Body of pancreas (tissue), 4 donors: ENCODE results near the gene GCNT2. TPM values are rescaled to one million over a fixed set of nuclear protein-coding genes. Genes with fewer than 3 reads are reported as not detected.
"Not testable (repeated sequence)": the region's sequence is repeated elsewhere in the genome, so short reads cannot be mapped to it uniquely, and the experiment has no call there.

Experiments
- ATAC-seq: fragments of 150-250 bp; one replicate; pipeline ENCODE4 v1.9.1; 2016
- DNase-seq, 4 donors: peaks; one replicate each; pipeline ENCODE4 v3.0.0-alpha.2; 2019
- H3K27ac ChIP-seq, 4 donors: fragments of 200-600 bp; sonication (generic); 1 replicate in 3 of 4; 2 replicates in 1 of 4; pipeline versions ENCODE4 v1.5.1 to v1.6.1; 2016 to 2019; ENCODE audit warnings: mild to moderate bottlenecking in 1 of 4, mixed read lengths in 1 of 4, moderate library complexity in 1 of 4
- H3K27me3 ChIP-seq, 2 donors: fragments of 200-600 bp; sonication (generic); one replicate each; pipeline ENCODE4 v1.6.0; 2016; ENCODE audit warnings: mild to moderate bottlenecking in 1 of 2
- H3K36me3 ChIP-seq, 2 donors: fragments of 200-600 bp; sonication (generic); replicated peaks in 1 of 2; 2 replicates each; pipeline ENCODE4 v1.5.1; 2016; ENCODE audit warnings: low read depth in 2 of 2; ENCODE audit not compliant: insufficient read depth in 1 of 2
- H3K4me1 ChIP-seq: fragments of 200-600 bp; sonication (generic); one replicate; pipeline ENCODE4 v1.6.0; 2016
- H3K4me3 ChIP-seq, 2 donors: fragments of 200-600 bp; sonication (generic); 1 replicate in 1 of 2; 2 replicates in 1 of 2; pipeline ENCODE4 v1.5.1; 2016 to 2019
- H3K9me3 ChIP-seq, 3 donors: fragments of 200-600 bp; sonication (generic); 1 replicate in 2 of 3; 2 replicates in 1 of 3; pipeline ENCODE4 v1.5.1; 2016
- POLR2A ChIP-seq, 3 donors: fragments of 450-650 bp; IDR thresholded peaks; one replicate each; pipeline ENCODE4 v1.6.1; 2016; ENCODE audit warnings: antibody characterized with exemption in 3 of 3, mild to moderate bottlenecking in 2 of 3
- WGBS, 2 donors: methylation state at CpG; one replicate each; pipeline ENCODE4 v1.1.5; 2017; 5-methylcytosine and 5-hydroxymethylcytosine counted together
- intact Hi-C: fragments of 100-400 bp; cut with DNase I; formaldehyde crosslinking; loops from one replicate; pipeline ENCODE4 v1.15.1; 2023
- total RNA-seq, 2 donors: library from RNA; depleted of rRNA; stranded (reverse); fragments of >200 nt; gene quantifications; one replicate each; pipeline ENCODE4 v1.1.0, GENCODE V29; 2016
- TF ChIP-seq, protein P1 (sequence below), 7 experiments: fragments of 450-650 bp in 4 of 7; fragments of 200-600 bp in 3 of 7; sonication (generic) in 3 of 7; IDR thresholded peaks; one replicate each; pipeline ENCODE4 v1.5.1; 2016 to 2019; ENCODE audit warnings: antibody characterized with exemption in 7 of 7

GCNT2 gene
- total RNA-seq, 2 donors from 2014 or later = 4.4 to 7.6 TPM

DNA sequence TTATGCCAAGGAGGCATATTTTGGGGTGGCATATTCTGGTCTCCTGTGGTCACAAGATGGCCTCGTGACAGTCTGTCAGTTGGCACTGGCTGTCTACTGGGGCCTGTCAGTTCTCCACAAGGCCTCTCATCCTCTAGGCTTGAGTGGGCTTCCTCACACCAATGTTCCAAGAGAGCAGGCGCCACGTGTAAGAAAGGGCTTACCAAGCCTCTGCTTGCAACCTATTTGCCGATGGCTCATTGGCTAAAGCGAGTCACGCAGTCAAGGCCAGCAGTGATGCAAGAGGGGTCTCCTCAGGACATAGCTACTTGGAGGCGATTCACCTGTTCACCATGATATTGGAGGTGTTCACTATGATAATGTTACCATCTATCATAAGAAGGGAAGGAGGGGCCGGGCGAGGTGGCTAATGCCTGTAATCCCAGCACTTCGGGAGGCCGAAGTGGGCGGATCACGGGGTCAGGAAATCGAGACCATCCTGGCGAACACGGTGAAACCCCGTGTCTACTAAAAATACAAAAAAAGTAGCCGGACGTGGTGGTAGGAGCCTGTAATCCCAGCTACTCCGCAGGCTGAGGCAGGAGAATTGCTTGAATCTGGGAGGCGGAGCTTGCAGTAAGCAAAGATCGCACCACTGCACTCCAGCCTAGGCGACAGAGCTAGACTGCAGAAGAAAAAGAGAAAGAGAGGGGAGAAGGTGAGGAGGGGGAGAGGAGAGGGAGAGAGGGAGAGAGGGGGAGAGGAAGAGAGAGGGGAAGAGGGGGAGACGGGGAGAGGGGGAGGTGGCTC lies 138.0 kb downstream of the GCNT2 start:
- intact Hi-C loops = no loop called here
- 75 to 83% methylated on average over 24 of the region's 24 CpGs for WGBS, 2 donors
- Histone ChIP-seq H3K36me3 (no peaks in the 10 kb centered on the region), H3K27ac (no peak overlapping the region), H3K4me3 (no peak overlapping the region), H3K9me3 (no peaks in the 10 kb centered on the region), H3K4me1 (no peaks in the 10 kb centered on the region), H3K27me3 (no peaks in the 10 kb centered on the region)
- DNase-seq (no peak), ATAC-seq (peak; percentile 21)
- TF ChIP-seq, protein P1, sequence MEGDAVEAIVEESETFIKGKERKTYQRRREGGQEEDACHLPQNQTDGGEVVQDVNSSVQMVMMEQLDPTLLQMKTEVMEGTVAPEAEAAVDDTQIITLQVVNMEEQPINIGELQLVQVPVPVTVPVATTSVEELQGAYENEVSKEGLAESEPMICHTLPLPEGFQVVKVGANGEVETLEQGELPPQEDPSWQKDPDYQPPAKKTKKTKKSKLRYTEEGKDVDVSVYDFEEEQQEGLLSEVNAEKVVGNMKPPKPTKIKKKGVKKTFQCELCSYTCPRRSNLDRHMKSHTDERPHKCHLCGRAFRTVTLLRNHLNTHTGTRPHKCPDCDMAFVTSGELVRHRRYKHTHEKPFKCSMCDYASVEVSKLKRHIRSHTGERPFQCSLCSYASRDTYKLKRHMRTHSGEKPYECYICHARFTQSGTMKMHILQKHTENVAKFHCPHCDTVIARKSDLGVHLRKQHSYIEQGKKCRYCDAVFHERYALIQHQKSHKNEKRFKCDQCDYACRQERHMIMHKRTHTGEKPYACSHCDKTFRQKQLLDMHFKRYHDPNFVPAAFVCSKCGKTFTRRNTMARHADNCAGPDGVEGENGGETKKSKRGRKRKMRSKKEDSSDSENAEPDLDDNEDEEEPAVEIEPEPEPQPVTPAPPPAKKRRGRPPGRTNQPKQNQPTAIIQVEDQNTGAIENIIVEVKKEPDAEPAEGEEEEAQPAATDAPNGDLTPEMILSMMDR (IDR thresholded peaks at IDR 0.05) = no peak
- TF ChIP-seq POLR2A (IDR thresholded peaks at IDR 0.05) = peak in 1 of 3 donors; percentile 29

DNA sequence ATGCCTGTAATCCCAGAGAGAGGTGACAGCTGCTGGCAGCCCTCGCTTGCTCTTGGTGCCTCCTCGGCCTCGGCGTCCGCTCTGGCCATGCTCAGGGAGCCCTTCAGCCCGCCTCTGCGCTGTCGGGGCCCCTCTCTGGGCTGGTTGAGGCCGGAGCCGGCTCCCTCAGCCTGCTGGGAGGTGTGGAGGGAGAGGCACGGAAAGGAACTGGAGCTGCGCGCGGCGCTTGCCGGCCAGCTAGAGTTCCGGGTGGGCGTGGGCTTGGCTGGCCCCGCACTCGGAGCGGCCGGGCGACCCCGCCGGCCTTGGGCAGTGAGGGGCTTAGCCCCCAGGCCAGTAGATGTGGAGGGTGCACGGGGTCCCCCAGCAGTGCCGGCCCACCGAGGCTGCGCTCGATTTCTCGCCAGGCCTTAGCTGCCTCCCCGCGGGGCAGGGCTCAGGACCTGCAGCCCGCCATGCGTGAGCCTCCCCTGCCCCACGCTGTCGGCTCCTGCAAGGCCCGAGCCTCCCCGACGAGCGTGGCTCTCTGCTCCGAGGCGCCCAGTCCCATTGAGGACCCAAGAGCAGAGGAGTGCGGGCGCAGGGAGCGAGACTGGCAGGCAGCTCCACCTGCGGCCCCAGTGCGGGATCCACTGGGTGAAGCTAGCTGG lies 138.7 kb downstream of the GCNT2 start:
- Histone ChIP-seq H3K27ac (no peak overlapping the region), H3K9me3 (no peaks in the 10 kb centered on the region), H3K4me3 (no peak overlapping the region), H3K4me1 (no peaks in the 10 kb centered on the region), H3K36me3 (no peaks in the 10 kb centered on the region), H3K27me3 (no peaks in the 10 kb centered on the region)
- DNase-seq (peak in 1 of 4 donors; percentile 16), ATAC-seq (peak; percentile 21)
- 72 to 83% methylated on average over 16 to 18 of the region's 48 CpGs for WGBS, 2 donors
- intact Hi-C loops = no loop called here
- TF ChIP-seq, protein P1 (IDR thresholded peaks at IDR 0.05) = no peak
- no peak for TF ChIP-seq POLR2A (IDR thresholded peaks at IDR 0.05)

DNA sequence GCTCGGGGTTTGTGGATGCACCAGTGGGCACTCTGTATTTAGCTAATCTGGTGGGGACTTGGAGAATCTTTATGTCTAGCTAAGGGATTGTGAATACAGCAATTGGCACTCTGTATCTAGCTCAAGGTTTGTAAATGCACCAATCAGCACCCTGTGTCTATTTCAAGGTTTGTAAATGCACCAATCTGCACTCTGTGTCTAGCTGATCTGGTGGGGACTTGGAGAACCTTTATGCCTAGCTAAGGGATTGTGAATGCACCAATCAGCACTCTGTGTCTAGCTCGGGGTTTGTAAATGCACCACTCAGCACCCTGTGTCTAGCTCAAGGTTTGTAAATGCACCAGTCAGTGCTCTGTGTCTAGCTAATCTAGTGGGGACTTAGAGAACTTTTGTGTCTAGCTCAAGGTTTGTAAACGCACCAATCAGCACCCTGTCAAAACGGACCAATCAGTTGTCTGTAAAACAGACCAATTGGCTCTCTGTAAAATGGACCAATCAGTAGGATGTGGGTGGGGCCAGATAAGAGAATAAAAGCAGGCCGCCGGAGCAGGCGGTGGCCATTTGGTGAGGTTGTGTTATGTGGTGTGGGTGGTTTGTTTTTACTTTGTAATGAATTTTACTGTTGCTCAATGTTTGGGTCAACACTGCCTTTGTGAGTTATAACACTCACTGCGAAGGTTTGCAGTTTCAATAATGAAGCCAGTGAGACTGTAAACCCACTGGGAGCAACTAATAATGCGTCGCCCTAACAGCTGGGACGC lies 139.5 kb downstream of the GCNT2 start:
- H3K36me3 ChIP-seq, H3K4me3 ChIP-seq, ATAC-seq, DNase-seq, H3K27me3 ChIP-seq, intact Hi-C loops, H3K27ac ChIP-seq, H3K4me1 ChIP-seq, H3K9me3 ChIP-seq: not testable (repeated sequence)
- 91 to 92% methylated on average over 10 to 11 of the region's 11 CpGs for WGBS, 2 donors

DNA sequence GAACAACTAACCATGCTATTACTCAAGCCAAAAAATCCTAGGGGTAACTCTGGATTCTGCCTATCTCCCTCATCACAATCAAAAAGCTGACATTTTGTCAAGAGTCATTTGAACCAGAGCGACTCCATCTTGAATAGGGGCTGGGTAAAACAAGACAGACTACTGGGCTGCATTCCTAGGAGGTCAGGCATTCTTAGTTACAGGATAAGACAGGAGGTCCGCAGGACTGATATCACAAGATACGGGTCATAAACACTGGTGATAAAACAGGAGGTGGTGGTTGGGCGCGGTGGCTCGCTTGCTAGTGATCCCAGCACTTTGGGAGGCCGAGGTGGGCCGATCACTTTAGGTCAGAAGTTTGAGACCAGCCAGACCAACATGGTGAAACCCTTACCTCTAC lies 141.1 kb downstream of the GCNT2 start:
- WGBS, 2 donors = 87 to 88% methylated on average over 8 of the region's 8 CpGs
- DNase-seq = no peak
- intact Hi-C loops = no loop called here
- Histone ChIP-seq H3K36me3 (no peaks in the 10 kb centered on the region), H3K27me3 (no peaks in the 10 kb centered on the region), H3K4me3 (no peak overlapping the region), H3K27ac (no peak overlapping the region), H3K9me3 (no peaks in the 10 kb centered on the region), H3K4me1 (no peaks in the 10 kb centered on the region)
- no peak for TF ChIP-seq POLR2A (IDR thresholded peaks at IDR 0.05)
- TF ChIP-seq, protein P1 (IDR thresholded peaks at IDR 0.05) = no peak
- no peak for ATAC-seq

DNA sequence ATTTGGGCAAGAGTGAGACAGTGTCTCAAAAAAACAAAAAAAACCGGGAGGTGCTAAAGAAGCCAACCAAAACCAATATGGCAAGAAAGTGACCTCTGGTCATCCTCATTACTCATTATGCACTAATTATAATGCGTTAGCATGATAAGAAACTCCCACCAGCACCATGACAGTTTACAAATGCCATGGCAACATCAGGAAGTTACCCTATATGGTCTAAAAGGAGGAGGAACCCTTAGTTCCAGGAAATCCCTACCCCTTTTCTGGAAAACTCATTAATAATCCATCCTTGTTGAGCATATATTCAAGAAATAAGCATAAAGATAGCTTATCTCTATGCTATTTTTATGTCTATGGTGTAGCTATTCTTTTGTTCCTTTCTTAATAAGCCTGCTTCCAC lies 141.6 kb downstream of the GCNT2 start:
- Histone ChIP-seq H3K4me3 (no peak overlapping the region), H3K9me3 (no peaks in the 10 kb centered on the region), H3K36me3 (no peaks in the 10 kb centered on the region), H3K27me3 (no peaks in the 10 kb centered on the region), H3K4me1 (no peaks in the 10 kb centered on the region), H3K27ac (no peak overlapping the region)
- DNase-seq (no peak), ATAC-seq (no peak)
- no peak for TF ChIP-seq POLR2A (IDR thresholded peaks at IDR 0.05)
- TF ChIP-seq, protein P1 (IDR thresholded peaks at IDR 0.05) = no peak
- intact Hi-C loops = no loop called here
- 88 to 90% methylated on average over 2 of the region's 2 CpGs for WGBS, 2 donors

DNA sequence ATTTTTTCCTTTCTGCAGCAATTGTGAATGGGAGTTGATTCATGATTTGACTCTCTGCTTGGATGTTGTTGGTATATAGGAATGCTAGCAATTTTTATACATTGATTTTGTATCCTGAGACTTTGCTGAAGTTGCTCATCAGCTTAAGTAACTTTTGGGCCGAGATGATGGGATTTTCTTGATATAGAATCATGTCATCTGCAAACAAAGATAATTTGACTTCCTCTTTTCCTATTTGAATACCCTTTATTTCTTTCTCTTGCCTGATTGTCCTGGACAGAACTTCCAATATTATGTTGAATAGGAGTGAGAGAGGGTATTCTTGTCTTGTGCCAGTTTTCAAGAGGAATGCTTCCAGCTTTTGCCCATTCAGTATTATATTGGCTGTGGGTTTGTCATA lies 144.4 kb downstream of the GCNT2 start:
- ATAC-seq, DNase-seq, H3K4me1 ChIP-seq, H3K27me3 ChIP-seq, H3K36me3 ChIP-seq, intact Hi-C loops, H3K27ac ChIP-seq, H3K4me3 ChIP-seq, H3K9me3 ChIP-seq: not testable (repeated sequence)
- 26 to 27% methylated on average over 1 of the region's 1 CpG for WGBS, 2 donors
